IPS DF 19.7 (cell line): ENCODE data around the gene PKNOX2.

ENCODE experiments used
- DNase-seq: peaks from one replicate; pipeline ENCODE4 v3.0.0-alpha.2; 2013; ENCODE audit warnings: low read depth, low spot score

Gene PKNOX2

DNA sequence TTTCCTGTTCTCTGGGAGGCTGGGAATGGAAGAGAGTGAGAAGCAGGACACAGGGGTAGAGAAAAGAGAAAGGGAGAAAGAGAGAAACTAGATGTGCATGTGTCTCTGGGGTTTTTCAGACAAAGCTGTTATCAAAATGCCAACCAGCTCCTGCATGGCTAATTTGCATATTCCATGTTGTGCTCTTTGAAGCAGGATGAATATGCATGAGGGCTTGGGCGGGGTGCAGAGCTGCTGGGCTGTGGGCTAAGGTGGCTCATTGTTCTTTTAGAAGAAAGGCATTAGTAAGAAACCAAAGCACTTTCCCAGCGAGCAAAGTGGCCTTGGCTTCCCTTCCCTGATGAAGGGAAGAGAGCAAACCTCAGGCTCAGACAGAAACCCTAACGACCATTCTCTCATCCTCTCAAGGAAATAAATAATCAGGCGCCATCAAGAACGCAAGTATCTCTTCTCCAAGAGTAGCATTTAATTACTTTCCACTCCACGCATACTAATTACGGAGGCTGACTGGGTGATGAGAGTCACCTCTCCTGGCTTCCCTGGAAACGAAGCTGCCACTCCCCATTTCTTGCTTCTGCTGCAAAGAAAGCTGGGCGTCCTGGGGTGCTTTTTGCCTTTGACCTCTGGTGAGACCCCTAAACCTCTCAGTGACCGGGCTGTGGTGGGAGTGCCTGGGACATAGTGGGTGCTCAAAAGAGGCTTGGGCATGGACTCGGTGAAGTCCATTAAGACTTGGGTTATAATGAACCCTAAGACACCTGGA is 277.3 kb downstream of the PKNOX2 start:
- no peak for DNase-seq

GRCh38 chr11:125442946-125443345 is 278.4 kb downstream of the PKNOX2 start:
- DNase-seq = no peak

DNA sequence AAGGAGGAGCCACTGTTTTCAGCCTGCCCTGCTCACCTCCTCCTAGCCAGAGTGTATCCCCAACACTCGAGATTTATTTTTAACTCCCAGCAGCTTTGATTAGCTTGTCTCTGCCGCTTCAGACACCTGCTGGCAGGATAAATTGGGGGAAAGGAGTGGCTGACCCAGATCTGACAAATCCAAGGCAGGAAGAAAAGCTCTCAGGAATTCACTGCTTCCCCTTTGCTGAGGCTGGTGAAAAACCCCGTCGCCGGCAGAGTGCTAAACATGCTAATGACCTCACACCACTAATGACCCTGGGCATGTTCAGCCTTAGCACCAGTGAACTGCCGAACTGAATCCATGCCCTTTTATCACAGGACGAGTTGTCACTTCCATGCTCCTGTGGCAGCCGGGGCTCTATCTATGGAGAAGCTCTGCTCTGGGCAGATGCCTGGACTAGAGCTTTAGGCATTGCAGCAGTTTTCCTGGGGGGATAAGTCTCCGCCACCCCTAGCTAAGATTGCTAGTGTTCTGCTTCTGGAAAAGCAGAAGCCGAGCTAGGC is 279.3 kb downstream of the PKNOX2 start:
- DNase-seq = no peak

DNA sequence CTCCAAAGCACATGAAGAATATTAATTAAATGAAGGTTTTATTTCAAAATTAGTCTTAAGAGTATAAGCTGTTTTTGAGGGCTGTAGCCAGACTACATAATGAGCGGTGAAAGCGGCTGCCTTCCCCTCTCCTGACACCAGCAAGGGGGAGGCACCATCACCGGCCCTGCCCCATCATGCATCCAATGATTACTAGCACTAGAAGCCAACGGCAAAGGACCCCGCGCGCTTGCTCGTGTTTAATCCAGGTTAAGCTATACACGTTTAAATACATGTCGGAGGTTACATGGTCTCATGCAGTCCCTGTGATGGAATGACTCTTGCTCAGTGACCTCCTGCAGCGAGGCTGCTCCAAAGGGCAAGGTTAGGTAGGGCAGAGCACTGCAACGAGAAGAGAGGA is 281.2 kb downstream of the PKNOX2 start:
- DNase-seq = no peak

DNA sequence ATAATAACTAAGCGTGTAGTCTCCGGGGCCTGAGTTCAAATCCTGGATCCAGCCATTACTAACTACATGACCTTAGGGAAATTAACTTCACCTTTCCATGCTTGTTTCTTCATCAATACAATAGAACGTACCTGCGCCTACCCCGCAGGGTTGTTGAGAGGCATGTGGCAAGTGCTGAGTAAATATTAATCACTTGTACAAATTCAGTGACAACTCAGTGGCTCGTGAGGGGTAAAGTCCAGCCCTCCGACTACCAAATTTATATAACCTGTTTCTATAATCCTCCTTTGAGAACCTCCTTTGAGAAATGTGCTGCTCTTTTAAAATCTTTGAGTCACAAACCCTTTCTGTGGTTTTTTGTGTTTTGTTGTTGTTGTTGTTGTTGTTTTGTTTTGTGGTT is 281.7 kb downstream of the PKNOX2 start:
- DNase-seq = no peak

DNA sequence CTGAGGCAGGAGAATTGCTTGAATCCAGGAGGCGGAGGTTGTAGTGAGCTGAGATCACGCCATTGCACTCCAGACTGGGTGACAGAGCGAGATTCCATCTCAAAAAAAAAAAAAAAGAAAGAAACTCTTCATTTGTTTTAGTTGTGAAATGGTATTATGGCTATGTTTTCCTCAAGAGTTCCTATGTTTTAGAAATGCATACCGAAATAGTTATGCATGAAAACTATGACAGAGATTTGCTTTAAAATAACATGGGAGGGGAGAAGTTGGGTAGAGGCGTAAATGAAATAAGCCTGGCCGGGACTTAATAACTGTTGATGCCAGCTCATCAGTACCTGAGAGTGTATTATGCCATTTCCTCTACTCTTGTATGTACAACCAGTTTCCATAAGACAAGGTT is 283.2 kb downstream of the PKNOX2 start:
- DNase-seq = no peak

DNA sequence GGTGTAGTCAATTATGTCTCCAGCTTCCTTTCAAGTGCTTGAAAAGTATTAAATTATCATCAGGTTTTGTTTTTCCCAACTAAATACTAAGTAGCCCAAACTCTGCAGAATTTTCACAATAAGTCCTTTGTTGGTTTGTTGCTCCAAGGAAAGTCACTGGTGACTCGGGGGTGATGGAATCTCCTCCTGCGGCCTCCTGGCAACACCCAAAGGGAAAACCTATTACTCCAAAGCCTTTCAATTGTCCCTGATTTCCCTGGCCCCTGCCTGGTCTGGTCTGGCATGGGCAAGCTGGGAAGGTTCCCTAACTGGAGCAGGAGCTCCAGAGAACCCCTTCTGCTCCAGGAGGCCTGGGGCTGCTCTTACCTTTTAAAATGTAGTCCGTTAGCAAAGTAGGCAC is 283.6 kb downstream of the PKNOX2 start:
- no peak for DNase-seq

GRCh38 chr11:125449565-125449964 is 285.0 kb downstream of the PKNOX2 start:
- DNase-seq = no peak

DNA sequence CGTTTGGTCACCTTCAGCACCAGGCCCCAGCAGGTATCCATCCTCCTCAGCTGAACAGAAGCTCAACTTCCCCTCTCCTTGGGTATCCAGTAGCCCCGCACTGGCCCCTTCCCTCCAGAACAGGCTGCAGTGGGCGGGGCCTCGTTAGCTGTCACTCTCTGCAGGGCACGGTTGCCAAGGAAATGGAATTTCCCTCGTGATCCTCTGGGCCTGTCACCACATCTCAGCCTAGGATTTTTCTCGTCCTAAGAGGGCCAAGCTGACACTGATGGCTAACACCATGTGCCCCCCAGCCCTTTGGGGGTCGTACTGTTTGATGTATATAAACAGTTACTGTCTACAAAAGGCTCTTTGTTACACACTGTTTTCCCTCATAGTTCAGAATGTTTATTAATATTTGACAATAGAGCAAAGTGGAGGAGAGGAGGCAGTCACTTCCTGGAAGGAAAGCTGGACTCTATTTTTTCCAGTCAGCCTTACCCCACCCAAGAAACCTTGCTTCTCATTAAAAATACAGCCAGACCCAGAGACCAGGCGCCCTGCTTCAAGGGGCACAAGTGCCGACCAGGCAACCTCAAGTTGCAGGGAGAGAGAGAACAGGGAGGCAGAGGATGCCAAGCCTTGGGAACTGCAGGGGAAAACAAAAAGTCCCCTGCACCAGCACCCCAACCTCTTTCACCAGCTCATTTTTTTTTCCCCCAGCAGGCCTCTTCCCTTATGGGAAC is 287.0 kb downstream of the PKNOX2 start:
- DNase-seq = no peak

DNA sequence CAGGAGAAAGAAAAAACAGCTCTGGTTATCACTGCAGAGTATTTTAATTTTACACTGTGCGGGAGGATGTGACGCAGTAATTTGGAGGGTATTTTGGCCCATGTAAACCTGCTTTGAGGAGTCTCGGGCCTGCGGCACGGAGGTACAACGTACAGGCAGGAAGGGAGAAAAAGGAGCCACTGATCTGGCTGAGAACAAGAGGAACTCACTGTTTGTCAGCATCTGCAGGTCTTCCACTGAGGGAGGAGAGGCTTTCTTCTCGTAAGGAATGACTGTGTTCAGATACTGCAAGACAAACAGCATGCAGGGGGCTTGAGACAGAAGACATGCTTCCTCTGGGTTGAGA is 287.5 kb downstream of the PKNOX2 start:
- DNase-seq = no peak

DNA sequence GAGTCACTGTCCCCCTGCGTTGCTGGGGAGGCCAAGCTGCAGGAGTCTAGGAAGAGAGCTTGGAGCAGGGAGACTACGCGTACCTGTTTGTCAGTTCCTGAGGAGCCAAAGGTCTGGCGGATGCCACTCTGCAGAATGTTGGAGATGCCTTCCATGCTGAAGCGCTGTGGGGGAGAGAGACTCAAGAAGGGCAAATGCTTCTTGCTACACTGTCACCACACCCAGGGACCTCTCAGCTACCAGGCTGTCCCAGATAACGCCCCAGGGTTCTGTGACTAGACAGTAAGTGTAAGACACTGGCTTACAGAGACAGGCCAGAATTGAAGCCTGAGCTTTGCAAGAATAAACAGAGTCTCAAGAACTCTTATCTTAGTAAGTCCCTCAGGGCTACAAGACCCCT is 289.5 kb downstream of the PKNOX2 start:
- DNase-seq = no peak

- no peak for DNase-seq
Observed at GRCh38 chr11:125455851-125456250, 291.3 kb downstream of the PKNOX2 start.

DNA sequence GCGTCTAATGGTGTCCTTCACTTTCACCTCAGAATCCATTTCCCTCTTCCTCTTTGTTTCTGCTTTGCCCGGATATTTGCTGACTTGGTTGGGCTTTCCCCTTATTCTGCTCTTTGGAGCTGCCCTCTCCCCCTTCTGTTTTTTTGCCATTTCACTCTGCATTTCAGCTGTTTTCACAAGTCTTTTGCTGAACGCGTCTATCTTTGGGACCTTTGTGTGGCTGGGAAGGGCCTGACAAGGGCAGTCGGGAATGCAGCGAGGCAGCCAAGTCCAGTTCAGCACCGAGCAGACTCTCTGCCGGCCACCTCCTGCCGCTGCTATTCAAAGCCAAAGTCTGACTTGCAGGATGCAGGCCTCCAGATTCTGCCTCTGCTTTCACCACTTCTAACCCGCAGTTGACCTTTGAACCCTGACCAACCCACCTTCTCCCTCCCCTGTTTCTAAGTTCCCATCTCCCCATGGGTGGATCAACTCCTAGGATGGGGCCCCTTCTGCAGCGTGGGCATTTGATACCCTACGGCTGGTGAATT is 293.3 kb downstream of the PKNOX2 start:
- DNase-seq = no peak

DNA sequence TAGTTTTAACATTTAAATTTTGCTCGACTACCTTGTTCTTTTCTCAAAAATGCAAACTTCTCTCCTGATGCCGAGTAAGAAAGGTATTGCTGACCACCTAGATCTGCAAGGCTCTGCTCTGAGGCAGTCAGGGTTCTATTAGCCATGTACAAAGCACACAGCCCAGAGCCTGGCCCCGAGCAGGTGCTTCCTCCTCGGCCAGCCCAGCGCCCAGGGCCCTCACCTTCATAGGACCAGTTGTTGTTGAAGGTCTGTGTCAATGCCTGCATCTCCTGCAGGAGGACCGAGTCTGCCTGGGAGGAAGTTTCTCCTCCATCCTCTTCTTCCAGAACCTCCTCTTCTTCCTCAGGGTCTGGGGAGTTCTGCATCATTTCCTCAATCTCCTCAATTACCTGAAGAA is 295.7 kb downstream of the PKNOX2 start:
- DNase-seq = no peak

DNA sequence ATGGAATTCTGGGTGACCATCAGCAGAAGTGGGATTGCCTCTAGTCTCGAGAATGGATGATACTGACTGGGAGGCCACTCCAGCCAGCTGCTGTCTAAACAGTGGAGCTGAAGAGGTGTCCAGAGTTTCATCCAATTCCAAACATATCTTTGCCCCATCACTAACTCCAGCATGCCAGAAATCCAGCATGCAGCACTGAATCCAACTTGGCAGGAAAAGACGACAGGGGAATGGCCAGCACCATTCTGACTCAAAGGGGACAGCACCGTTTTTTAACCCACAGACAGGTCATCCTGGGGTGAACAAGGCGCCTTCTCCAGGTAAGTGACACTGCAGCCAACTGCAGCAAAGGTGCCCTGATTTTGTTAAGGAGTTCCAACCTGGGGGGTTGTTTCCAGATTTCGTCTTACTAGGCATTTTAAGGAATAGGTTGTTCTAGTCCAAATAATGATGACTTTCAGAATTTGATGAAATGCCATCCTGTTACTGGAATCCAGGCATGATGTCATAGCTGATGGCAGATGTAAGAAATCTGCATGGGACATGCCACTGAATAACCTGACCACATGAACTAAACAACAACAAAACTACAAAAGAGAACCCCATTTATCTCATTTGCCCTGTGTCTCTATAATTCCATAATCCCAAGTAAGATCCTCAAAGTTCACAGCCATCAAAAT is 299.2 kb downstream of the PKNOX2 start:
- no peak for DNase-seq

GRCh38 chr11:125464270-125464662 is 299.7 kb downstream of the PKNOX2 start:
- DNase-seq = no peak

GRCh38 chr11:125464666-125465065 is 300.1 kb downstream of the PKNOX2 start:
- DNase-seq = no peak

DNA sequence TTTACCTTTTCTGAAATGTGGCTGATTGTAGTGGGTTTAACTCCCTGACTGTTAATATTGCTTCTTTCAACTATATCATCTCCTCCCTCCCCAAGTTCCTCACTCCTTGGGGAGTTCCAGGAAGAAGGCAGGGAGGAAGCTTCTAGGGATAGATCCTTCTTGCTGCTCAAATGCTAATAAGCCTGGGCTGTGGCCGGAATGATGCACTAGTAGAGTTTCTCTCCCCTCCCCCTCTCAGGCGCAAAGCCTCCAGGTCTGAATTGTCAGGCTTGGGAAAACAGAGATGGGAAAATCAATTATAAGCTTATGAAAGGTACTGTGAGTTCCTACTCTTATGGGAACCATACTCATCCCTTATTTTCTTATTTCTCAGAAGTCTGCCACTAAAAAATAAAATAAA is 300.7 kb downstream of the PKNOX2 start:
- no peak for DNase-seq

- no peak for DNase-seq
Observed at GRCh38 chr11:125465701-125466100, 301.1 kb downstream of the PKNOX2 start.

- DNase-seq = no peak
Observed at GRCh38 chr11:125468025-125468424, 303.5 kb downstream of the PKNOX2 start.

GRCh38 chr11:125468852-125469251 is 304.3 kb downstream of the PKNOX2 start:
- no peak for DNase-seq

- no peak for DNase-seq
Observed at GRCh38 chr11:125470355-125470754, 305.8 kb downstream of the PKNOX2 start.
